ENCODE measurements around the gene FAM43A. TPM values are rescaled to one million over a fixed set of nuclear protein-coding genes. Genes with fewer than 3 reads are reported as not detected.

FAM43A gene
- polyA plus RNA-seq, 1 experiment: 14.6 TPM

DNA sequence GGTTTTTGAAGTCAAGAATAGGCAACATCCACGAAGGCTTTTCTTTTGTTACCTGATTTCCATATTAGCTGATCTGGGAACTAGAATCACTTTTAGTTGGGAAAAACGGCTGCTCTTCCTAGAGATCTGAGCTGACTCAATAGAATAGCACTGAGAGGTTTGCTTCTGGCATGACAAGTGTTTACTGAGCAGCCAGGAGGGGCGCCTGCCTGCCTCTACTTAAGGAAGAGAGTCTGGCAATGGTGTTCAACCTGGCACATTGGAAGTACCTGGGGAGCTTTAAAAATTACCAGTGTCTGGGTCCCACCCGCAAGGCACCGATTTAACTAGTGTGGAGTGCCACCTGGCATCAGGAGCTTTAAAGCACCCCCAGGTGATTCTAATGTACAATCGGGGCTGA lies 34.4 kb downstream of the FAM43A start:
- TF ChIP-seq, protein P1, sequence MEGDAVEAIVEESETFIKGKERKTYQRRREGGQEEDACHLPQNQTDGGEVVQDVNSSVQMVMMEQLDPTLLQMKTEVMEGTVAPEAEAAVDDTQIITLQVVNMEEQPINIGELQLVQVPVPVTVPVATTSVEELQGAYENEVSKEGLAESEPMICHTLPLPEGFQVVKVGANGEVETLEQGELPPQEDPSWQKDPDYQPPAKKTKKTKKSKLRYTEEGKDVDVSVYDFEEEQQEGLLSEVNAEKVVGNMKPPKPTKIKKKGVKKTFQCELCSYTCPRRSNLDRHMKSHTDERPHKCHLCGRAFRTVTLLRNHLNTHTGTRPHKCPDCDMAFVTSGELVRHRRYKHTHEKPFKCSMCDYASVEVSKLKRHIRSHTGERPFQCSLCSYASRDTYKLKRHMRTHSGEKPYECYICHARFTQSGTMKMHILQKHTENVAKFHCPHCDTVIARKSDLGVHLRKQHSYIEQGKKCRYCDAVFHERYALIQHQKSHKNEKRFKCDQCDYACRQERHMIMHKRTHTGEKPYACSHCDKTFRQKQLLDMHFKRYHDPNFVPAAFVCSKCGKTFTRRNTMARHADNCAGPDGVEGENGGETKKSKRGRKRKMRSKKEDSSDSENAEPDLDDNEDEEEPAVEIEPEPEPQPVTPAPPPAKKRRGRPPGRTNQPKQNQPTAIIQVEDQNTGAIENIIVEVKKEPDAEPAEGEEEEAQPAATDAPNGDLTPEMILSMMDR (IDR thresholded peaks at IDR 0.05; ENCODE audit: insufficient read depth, low read depth, low read length): no peak
- no peaks in the 10 kb centered on the region for H3K36me3 ChIP-seq (ENCODE audit: control insufficient read depth, insufficient read depth, low read length)
- H3K27me3 ChIP-seq (ENCODE audit: control insufficient read depth, insufficient read depth, low read length): peaks cover 9% of the 10 kb centered on the region
- POLR2A ChIA-PET: no interaction called here
- DNase-seq (ENCODE audit: low read depth): no peak
- no peak overlapping the region for H3K4me3 ChIP-seq (ENCODE audit: low read depth, low read length)
- CTCF ChIA-PET: no interaction called here

DNA sequence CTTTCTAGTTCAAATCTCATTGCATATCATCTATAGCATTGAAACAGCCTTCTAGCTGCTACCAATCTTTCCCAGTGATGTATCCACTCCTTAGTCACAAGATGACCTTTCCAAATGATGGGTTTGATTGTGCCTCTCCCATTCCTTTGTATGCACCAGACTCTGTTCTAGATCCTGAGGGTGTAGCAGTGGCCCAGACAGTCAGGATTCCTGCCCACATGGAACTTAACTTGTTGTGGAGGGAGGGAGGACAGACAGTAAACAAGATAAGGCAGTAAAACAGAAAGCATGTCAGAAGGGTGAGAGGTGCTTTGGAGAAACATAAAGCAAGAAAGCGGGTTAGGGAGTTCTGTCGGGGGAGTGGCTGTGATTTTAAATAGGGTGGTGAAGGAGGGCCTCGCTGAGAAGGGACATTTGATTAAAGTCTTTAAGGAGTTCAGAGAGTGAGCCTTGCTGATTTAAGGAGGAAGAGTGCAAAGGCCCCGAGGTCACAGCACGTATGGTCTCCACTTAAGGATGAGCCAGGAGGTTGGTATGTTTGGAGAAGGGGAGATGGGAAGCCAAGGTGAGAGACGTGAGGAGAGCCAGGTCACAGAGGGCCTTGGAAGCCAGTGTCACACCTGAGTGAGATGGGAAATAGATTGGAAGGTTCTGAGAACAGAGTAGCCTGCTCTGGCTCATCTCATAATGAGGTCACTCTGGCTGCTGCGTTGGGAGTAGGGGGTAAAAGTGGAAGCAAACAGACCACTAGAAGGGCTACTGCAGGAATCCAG lies 38.3 kb downstream of the FAM43A start:
- no peak overlapping the region for H3K4me3 ChIP-seq (ENCODE audit: low read depth, low read length)
- CTCF ChIA-PET: no interaction called here
- peaks cover 2% of the 10 kb centered on the region for H3K27me3 ChIP-seq (ENCODE audit: control insufficient read depth, insufficient read depth, low read length)
- POLR2A ChIA-PET: no interaction called here
- TF ChIP-seq, protein P1 (IDR thresholded peaks at IDR 0.05; ENCODE audit: insufficient read depth, low read depth, low read length): no peak
- no peak for DNase-seq (ENCODE audit: low read depth)
- H3K36me3 ChIP-seq (ENCODE audit: control insufficient read depth, insufficient read depth, low read length): no peaks in the 10 kb centered on the region

DNA sequence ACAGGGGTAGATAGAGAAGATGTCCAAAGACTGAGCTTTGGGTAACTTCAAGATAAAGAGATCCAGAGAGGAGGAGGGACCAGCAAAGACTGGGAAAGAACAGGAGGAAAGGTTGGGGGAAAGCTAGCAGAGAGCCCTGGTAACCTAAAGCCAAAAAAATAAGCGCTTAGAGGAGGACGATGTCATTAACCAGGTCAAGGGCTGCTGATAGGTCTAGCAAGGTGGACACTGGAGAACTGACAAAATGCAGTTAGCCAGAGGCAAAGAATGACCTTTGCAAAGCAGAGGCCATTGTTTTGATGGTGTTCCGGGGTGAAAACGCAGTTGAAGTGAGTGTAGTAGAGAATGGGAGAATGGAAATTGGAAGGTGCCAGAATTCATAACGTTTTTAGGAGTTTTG lies 39.7 kb downstream of the FAM43A start:
- CTCF ChIA-PET: no interaction called here
- no peaks in the 10 kb centered on the region for H3K36me3 ChIP-seq (ENCODE audit: control insufficient read depth, insufficient read depth, low read length)
- H3K4me3 ChIP-seq (ENCODE audit: low read depth, low read length): no peak overlapping the region
- POLR2A ChIA-PET: no interaction called here
- TF ChIP-seq, protein P1 (IDR thresholded peaks at IDR 0.05; ENCODE audit: insufficient read depth, low read depth, low read length): no peak
- H3K27me3 ChIP-seq (ENCODE audit: control insufficient read depth, insufficient read depth, low read length): peaks cover 2% of the 10 kb centered on the region
- DNase-seq (ENCODE audit: low read depth): no peak

DNA sequence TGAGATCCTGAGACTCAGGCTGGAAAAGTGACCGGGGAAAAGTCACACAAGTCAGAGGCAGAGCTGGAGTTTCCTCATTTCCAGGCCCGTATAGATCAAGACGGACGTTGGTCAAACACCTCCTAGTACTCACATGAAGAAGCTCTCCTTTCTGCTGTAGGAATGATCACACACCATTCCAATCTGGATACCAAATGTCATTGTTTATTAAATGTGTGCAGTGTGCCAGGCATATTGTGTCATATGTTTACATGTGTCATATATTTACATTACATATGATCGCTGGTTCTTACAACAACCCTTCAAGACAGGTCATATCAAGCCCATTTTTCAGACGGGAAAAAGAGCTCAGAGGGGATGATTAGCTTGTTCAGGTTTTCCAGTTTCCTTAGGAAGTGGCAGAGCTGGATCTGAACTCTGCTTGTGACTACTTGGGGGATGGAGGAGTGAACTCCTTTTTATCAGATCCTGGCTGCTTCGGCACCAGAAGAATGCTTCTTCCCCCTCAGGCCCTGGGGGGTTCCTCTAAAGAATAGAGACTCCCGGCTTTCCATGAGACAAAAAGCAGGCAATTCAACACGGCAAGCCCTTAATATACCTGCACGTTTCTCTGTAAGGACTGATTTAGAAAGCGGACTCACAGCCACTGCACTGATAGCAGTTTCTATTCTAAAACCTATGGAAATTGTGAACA lies 41.9 kb downstream of the FAM43A start:
- ChIA-PET CTCF (interaction anchor here (0.9 to 1.2 kb wide), 3 partner anchors 9 to 40 kb away, joined by 3 to 4 read pairs (median 3); no protein-coding TSS in a partner anchor), POLR2A (no interaction called here)
- TF ChIP-seq, protein P1 (IDR thresholded peaks at IDR 0.05; ENCODE audit: insufficient read depth, low read depth, low read length): no peak
- H3K36me3 ChIP-seq (ENCODE audit: control insufficient read depth, insufficient read depth, low read length): no peaks in the 10 kb centered on the region
- H3K27me3 ChIP-seq (ENCODE audit: control insufficient read depth, insufficient read depth, low read length): peaks cover 3% of the 10 kb centered on the region
- DNase-seq (ENCODE audit: low read depth): no peak
- no peak overlapping the region for H3K4me3 ChIP-seq (ENCODE audit: low read depth, low read length)

DNA sequence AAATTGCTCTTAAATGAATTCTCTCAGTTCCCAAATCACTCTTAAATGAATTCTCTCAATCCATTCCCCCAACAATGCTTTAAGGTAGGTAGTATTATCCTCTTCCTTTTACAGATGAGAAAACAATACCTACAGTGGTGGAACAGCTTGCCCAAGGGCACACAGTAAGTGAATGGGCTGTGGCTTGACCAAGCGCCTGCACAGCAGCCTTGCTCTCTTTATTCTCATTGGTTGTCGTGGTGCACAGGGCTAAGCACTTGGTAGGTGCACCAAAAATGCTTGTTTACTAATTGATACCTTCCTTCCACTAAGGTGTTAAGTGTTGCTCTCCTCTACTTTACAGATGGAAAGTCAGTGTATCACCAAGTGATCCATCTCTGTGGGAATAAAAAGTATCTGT lies 43.3 kb downstream of the FAM43A start:
- no peak for DNase-seq (ENCODE audit: low read depth)
- no peaks in the 10 kb centered on the region for H3K36me3 ChIP-seq (ENCODE audit: control insufficient read depth, insufficient read depth, low read length)
- H3K4me3 ChIP-seq (ENCODE audit: low read depth, low read length): no peak overlapping the region
- CTCF ChIA-PET: interaction anchor here (0.6 kb wide), 1 partner anchor 691 kb away, joined by 4 read pairs; no protein-coding TSS in a partner anchor
- TF ChIP-seq, protein P1 (IDR thresholded peaks at IDR 0.05; ENCODE audit: insufficient read depth, low read depth, low read length): no peak
- peaks cover 3% of the 10 kb centered on the region for H3K27me3 ChIP-seq (ENCODE audit: control insufficient read depth, insufficient read depth, low read length)
- POLR2A ChIA-PET: no interaction called here

All from BJ (cell line).